Choroid plexus epithelial cell (primary cell): ENCODE results near the gene SLC8B1.
A peak's percentile ranks its signal among the peaks of the same experiment; 100 is the strongest.

Source experiments
- DNase-seq: peaks from one replicate; pipeline ENCODE4 v3.0.0-alpha.2; 2010; ENCODE audit warnings: low read depth
- H3K4me3 ChIP-seq: 2 replicates; pipeline ENCODE4 v1.5.1; 2011; ENCODE audit warnings: low read depth, mild to moderate bottlenecking, control low read depth, low read length, moderate library complexity
- CTCF ChIP-seq: conservative IDR thresholded peaks from 2 replicates; pipeline ENCODE4 v1.5.1; 2011; ENCODE audit warnings: low read depth, mild to moderate bottlenecking, control low read depth, inconsistent platforms, low read length, moderate library complexity

The SLC8B1 gene

GRCh38 chr12:113325916-113326315 lies 9.0 kb downstream of the SLC8B1 start:
- peak; percentile 81 for DNase-seq
- no peak for TF ChIP-seq CTCF
- H3K4me3 ChIP-seq: no peak overlapping the region

GRCh38 chr12:113322343-113322742 lies 12.6 kb downstream of the SLC8B1 start:
- TF ChIP-seq CTCF: no peak
- DNase-seq: peak; percentile 87
- no peak overlapping the region for H3K4me3 ChIP-seq

GRCh38 chr12:113320401-113320800 lies 14.5 kb downstream of the SLC8B1 start:
- DNase-seq: no peak
- no peak for TF ChIP-seq CTCF
- H3K4me3 ChIP-seq: no peak overlapping the region

GRCh38 chr12:113318900-113319628 lies 15.8 kb downstream of the SLC8B1 start:
- H3K4me3 ChIP-seq: peak overlapping the region; percentile 7
- TF ChIP-seq CTCF: no peak
- peak; percentile 48 for DNase-seq

- DNase-seq: no peak
- TF ChIP-seq CTCF: no peak
- H3K4me3 ChIP-seq: no peak overlapping the region
Measured at GRCh38 chr12:113318046-113318656, 16.8 kb downstream of the SLC8B1 start.

GRCh38 chr12:113317122-113317521 lies 17.8 kb downstream of the SLC8B1 start:
- no peak for DNase-seq

More at GRCh38 chr12:113317122-113317521, 17.8 kb downstream of the SLC8B1 start:
- TF ChIP-seq CTCF: no peak
- no peak overlapping the region for H3K4me3 ChIP-seq
